PC-9 (cell line): ENCODE results near the gene ARHGAP42. TPM values are rescaled to one million over a fixed set of nuclear protein-coding genes. Genes with fewer than 3 reads are reported as not detected.

ENCODE experiments used
- BruUV-seq: library from RNA; stranded (reverse); fragments of 400-500 nt; replicated peaks from 2 replicates; lab custom pipeline; 2021; lab: Mats Ljungman, UMichigan
- CTCF ChIA-PET: fragments of 300-600 bp; sonication (Branson Sonifier 250); formaldehyde crosslinking; loops from one replicate; lab custom pipeline; 2022; ENCODE audit warnings: antibody characterized with exemption; lab: Charles Lee
- POLR2A ChIA-PET: fragments of 300-600 bp; sonication (Branson Sonifier 250); formaldehyde crosslinking; loops from one replicate; lab custom pipeline; 2022; ENCODE audit warnings: antibody characterized with exemption; ENCODE audit not compliant: unreplicated experiment; lab: Charles Lee
- DNase-seq, 2 experiments: peaks; one replicate each; pipeline versions ENCODE4 v3.0.0 to v3.0.0-alpha.2; 2015 to 2022; ENCODE audit warnings: mixed read lengths in 1 of 2
- H2AFZ ChIP-seq: fragments of 200-600 bp; sonication (generic); 2 replicates; pipeline ENCODE4 v1.8.1; 2017; ENCODE audit warnings: antibody characterized with exemption
- H3F3A ChIP-seq: fragments of 200-600 bp; sonication (generic); 2 replicates; pipeline ENCODE4 v1.8.1; 2017; ENCODE audit warnings: antibody characterized with exemption, mild to moderate bottlenecking, low read depth; ENCODE audit not compliant: insufficient read depth
- H3K27ac ChIP-seq: fragments of 200-600 bp; sonication (generic); 2 replicates; pipeline ENCODE4 v1.6.1; 2016; ENCODE audit warnings: mixed run types
- H3K27me3 ChIP-seq: fragments of 200-600 bp; sonication (generic); 2 replicates; pipeline ENCODE4 v1.6.1; 2016; ENCODE audit warnings: low read depth, mixed run types; ENCODE audit not compliant: insufficient read depth
- H3K36me3 ChIP-seq: fragments of 200-600 bp; sonication (generic); 2 replicates; pipeline ENCODE4 v1.6.1; 2016; ENCODE audit warnings: low read depth, mixed run types
- H3K4me1 ChIP-seq: fragments of 200-600 bp; sonication (generic); replicated peaks from 2 replicates; pipeline ENCODE4 v1.6.1; 2016; ENCODE audit warnings: mixed run types; ENCODE audit not compliant: insufficient read depth
- H3K4me2 ChIP-seq: fragments of 200-600 bp; sonication (generic); 2 replicates; pipeline ENCODE4 v1.6.1; 2017; ENCODE audit warnings: mixed run types
- H3K4me3 ChIP-seq: fragments of 200-600 bp; sonication (generic); 2 replicates; pipeline ENCODE4 v1.6.1; 2016; ENCODE audit warnings: mixed run types
- H3K79me2 ChIP-seq: fragments of 200-600 bp; sonication (generic); 2 replicates; pipeline ENCODE4 v1.6.1; 2017; ENCODE audit warnings: low read depth, mixed run types
- H3K9me2 ChIP-seq: fragments of 200-600 bp; sonication (generic); 2 replicates; pipeline ENCODE4 v1.8.1; 2017; ENCODE audit warnings: mild to moderate bottlenecking; ENCODE audit not compliant: insufficient read depth
- H3K9me3 ChIP-seq: fragments of 200-600 bp; sonication (generic); 2 replicates; pipeline ENCODE4 v1.8.1; 2016; ENCODE audit warnings: low read depth; ENCODE audit not compliant: insufficient read depth
- H4K20me1 ChIP-seq: fragments of 200-600 bp; sonication (generic); 2 replicates; pipeline ENCODE4 v1.8.1; 2017; ENCODE audit not compliant: insufficient read depth
- EZH2 ChIP-seq: fragments of 200-600 bp; sonication (generic); IDR thresholded peaks from 2 replicates; pipeline ENCODE4 v1.8.0; 2017; ENCODE audit warnings: antibody characterized with exemption, low read depth
- intact Hi-C: fragments of 100-400 bp; cut with micrococcal nuclease; formaldehyde crosslinking; loops from one replicate; pipeline ENCODE4 v1.10.0; 2022; ENCODE audit not compliant: unreplicated experiment
- total RNA-seq: library from RNA; stranded (reverse); gene quantifications from 2 replicates; pipeline ENCODE4 v1.2.3, GENCODE V29; 2021
- TF ChIP-seq, protein P1 (sequence below): fragments of 200-600 bp; sonication (generic); conservative IDR thresholded peaks from 2 replicates; pipeline ENCODE4 v1.6.1; 2017; ENCODE audit warnings: mixed run types, antibody characterized with exemption, mild to moderate bottlenecking, moderate library complexity

ARHGAP42 gene
- total RNA-seq, 1 experiment from 2014 or later, result 12.8 TPM

DNA sequence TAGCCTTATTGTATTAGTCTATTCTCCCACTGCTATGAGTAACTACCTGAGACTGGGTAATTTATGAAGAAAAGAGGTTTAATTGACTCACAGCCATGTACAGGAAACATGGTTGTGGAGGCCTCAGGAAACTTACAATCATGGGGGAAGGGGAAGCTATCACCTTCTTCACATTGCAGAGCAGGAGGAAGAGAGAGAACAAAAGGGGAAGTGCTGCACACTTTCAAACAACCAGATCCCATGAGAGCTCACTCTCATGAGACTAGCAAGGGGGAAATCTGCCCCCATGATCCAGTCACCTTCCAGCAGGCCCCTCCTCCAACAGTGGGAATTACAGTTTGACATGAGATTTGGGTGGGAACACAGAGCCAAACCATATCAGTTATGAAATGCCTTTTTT lies 179.4 kb downstream of the ARHGAP42 start:
- CTCF ChIA-PET, result no interaction called here

DNA sequence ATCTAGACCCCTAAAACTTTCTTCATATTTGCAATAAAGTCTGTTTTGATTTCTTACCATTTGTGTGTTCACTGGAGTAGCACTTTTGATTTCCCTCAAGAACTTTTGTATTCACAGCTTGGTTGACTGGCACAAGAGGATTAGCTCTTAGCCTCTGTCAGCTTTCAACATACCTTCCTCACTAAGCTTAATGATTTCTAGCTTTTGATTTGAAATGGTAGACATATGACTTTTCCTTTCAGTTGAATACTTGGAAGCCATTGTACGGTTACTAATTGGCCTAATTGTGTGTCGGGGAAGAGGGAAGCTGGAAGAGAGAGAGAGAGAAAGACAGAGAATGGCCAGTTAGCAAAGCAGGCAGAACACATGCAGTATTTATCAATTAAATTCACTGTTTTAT lies 180.5 kb downstream of the ARHGAP42 start:
- Histone ChIP-seq H2AFZ (no peak overlapping the region), H3K4me2 (no peak overlapping the region), H3K27me3 (no peaks in the 10 kb centered on the region), H3K9me3 (no peaks in the 10 kb centered on the region), H3K9me2 (no peaks in the 10 kb centered on the region), H3F3A (peaks cover 8% of the 10 kb centered on the region; the same call in 1 of the 2 replicates), H3K79me2 (no peaks in the 10 kb centered on the region), H3K4me3 (no peak overlapping the region), H3K36me3 (no peaks in the 10 kb centered on the region), H3K27ac (no peak overlapping the region), H3K4me1 (peaks cover 10% of the 10 kb centered on the region), H4K20me1 (no peaks in the 10 kb centered on the region)
- ChIA-PET POLR2A (interaction anchor here (0.5 kb wide), 1 partner anchor 48 kb away, joined by 5 read pairs; no protein-coding TSS in a partner anchor), CTCF (no interaction called here)
- no TSS peak for BruUV-seq
- TF ChIP-seq, protein P1, sequence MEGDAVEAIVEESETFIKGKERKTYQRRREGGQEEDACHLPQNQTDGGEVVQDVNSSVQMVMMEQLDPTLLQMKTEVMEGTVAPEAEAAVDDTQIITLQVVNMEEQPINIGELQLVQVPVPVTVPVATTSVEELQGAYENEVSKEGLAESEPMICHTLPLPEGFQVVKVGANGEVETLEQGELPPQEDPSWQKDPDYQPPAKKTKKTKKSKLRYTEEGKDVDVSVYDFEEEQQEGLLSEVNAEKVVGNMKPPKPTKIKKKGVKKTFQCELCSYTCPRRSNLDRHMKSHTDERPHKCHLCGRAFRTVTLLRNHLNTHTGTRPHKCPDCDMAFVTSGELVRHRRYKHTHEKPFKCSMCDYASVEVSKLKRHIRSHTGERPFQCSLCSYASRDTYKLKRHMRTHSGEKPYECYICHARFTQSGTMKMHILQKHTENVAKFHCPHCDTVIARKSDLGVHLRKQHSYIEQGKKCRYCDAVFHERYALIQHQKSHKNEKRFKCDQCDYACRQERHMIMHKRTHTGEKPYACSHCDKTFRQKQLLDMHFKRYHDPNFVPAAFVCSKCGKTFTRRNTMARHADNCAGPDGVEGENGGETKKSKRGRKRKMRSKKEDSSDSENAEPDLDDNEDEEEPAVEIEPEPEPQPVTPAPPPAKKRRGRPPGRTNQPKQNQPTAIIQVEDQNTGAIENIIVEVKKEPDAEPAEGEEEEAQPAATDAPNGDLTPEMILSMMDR, result no peak
- TF ChIP-seq EZH2, result no peak
- intact Hi-C loops, result no loop called here
- DNase-seq, result no peak

More for the DNA sequence above, 179.4 kb downstream of the ARHGAP42 start:
- no peaks in the 10 kb centered on the region for H3K9me3 ChIP-seq
- H3K79me2 ChIP-seq, result no peaks in the 10 kb centered on the region
- H3K27ac ChIP-seq, result no peak overlapping the region
- no peaks in the 10 kb centered on the region for H3K9me2 ChIP-seq
- BruUV-seq, result no TSS peak
- no peak for DNase-seq
- no peak overlapping the region for H3K4me3 ChIP-seq
- intact Hi-C loops, result no loop called here
- H4K20me1 ChIP-seq, result no peaks in the 10 kb centered on the region
- H3K27me3 ChIP-seq, result no peaks in the 10 kb centered on the region
- no peaks in the 10 kb centered on the region for H3K36me3 ChIP-seq
- no peak overlapping the region for H2AFZ ChIP-seq
- peaks cover 22% of the 10 kb centered on the region for H3K4me1 ChIP-seq
- H3F3A ChIP-seq, result peaks cover 16% of the 10 kb centered on the region
- no peak overlapping the region for H3K4me2 ChIP-seq
- TF ChIP-seq, protein P1, result no peak
- TF ChIP-seq EZH2, result no peak
- POLR2A ChIA-PET, result no interaction called here

DNA sequence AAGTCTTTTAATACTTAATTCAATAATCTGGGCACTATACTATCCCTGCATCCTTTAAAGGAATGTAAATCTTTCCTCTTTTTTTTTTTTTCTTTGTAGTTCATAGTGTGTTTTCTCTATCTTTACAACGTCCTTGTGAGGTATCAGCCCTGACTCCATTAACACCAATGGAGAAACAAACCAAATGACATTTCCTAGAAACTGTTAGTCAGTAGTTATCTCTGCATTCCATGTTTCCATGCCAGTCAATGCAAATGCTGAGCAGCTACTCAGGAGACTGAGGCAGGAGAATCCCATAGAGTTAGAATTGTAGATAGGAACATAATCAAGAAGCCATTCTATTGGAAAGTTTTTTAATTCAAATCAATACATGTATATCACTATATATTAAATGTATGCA lies 182.2 kb downstream of the ARHGAP42 start:
- Histone ChIP-seq H3K36me3 (no peaks in the 10 kb centered on the region), H3K4me2 (no peak overlapping the region), H3K27ac (no peak overlapping the region), H2AFZ (no peak overlapping the region), H3K79me2 (no peaks in the 10 kb centered on the region), H4K20me1 (no peaks in the 10 kb centered on the region), H3K9me2 (no peaks in the 10 kb centered on the region), H3K9me3 (no peaks in the 10 kb centered on the region), H3K4me3 (no peak overlapping the region), H3F3A (no peaks in the 10 kb centered on the region), H3K4me1 (no peaks in the 10 kb centered on the region), H3K27me3 (no peaks in the 10 kb centered on the region)
- intact Hi-C loops, result no loop called here
- TF ChIP-seq, protein P1, result no peak
- no peak for TF ChIP-seq EZH2
- no TSS peak for BruUV-seq
- DNase-seq, result no peak
- ChIA-PET POLR2A (no interaction called here), CTCF (no interaction called here)
